AG04450 (cell line): ENCODE data around the gene HAGHL. TPM values are rescaled to one million over a fixed set of nuclear protein-coding genes. Genes with fewer than 3 reads are reported as not detected.

Experiments
- CTCF ChIA-PET: fragments of 300-600, 350-600 bp; formaldehyde crosslinking; extraction: SDS; loops from one replicate; lab custom pipeline; 2022; ENCODE audit warnings: antibody characterized with exemption, inconsistent platforms; lab: Charles Lee
- POLR2A ChIA-PET: fragments of 350-600 bp; formaldehyde crosslinking; extraction: SDS; loops from one replicate; lab custom pipeline; 2021; ENCODE audit warnings: antibody characterized with exemption, inconsistent platforms; lab: Yijun Ruan, JAX
- DNase-seq: peaks from one replicate; pipeline ENCODE4 v3.0.0-alpha.2; 2011; ENCODE audit warnings: low read depth, low spot score
- H3K27ac ChIP-seq: one replicate; pipeline ENCODE4 v1.5.1; 2012; ENCODE audit warnings: low read depth, low read length, control low read depth
- H3K27me3 ChIP-seq: one replicate; pipeline ENCODE4 v1.6.0; 2012; ENCODE audit warnings: low read length; ENCODE audit not compliant: control insufficient read depth, insufficient read depth
- H3K4me3 ChIP-seq: 2 replicates; pipeline ENCODE4 v1.5.1; 2011; ENCODE audit warnings: mild to moderate bottlenecking, low read depth, low read length, control low read depth
- H3K9me3 ChIP-seq: 2 replicates; pipeline ENCODE4 v1.5.1; 2012; ENCODE audit warnings: low read length; ENCODE audit not compliant: control insufficient read depth, insufficient read depth
- CTCF ChIP-seq: IDR thresholded peaks from 2 replicates; pipeline ENCODE4 v1.5.1; 2011; ENCODE audit warnings: low read depth, low read length, control low read depth, inconsistent platforms
- polyA plus RNA-seq: library from polyadenylated mRNA; depleted of rRNA; stranded (reverse); fragments of >200 nt; gene quantifications from 2 replicates; pipeline ENCODE4 v1.2.3, GENCODE V29; 2011

The HAGHL gene
- polyA plus RNA-seq, 1 experiment: 4.2 TPM

DNA sequence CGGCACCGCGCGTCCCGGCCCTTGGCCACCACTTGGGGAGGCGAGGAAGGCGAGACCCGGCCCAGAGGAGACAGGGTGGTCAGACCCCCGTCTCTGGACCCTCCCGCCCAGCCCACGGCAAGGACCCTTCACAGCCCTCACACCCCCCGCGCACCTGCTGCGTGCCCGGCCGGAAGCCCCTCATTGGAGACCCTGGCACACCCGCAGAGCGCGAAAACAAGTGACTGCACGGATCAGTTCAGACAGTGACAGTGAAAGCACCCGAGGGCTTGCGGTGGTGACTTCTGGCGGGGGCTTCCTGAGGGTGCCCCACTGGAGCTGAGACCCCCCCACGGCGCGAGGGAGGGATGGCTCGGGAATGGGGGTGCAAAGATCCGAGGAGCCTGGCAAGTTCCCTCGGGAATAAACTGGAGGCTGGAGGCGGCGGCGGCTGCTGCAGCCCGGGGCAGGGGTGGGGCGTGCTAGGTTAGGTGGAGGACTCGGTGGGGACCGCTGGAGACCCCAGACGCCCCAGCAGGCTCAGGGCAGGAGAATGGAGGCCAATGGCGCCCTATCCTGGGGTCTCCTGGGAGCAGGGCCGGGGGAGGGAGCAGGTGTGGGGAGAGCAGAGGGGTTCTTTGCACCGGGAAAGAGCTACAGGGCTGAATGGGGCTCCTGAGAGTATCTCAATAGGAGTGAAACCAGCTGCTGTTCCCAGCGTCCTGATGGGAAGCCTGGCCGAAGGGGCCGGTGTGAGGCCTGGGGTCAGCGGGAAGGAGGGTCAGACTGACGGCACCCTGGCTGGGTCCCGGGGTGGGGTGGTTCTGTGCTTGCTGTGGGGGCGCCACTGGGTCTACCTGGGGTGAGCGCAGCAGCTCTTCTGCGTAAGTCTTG, 20.5 kb upstream of the HAGHL start:
- DNase-seq: no peak
- no peaks in the 10 kb centered on the region; the same call in 1 of the 2 replicates for H3K9me3 ChIP-seq
- no peak for TF ChIP-seq CTCF
- H3K4me3 ChIP-seq: no peak overlapping the region
- CTCF ChIA-PET: interaction anchor here (1.6 kb wide), 1 partner anchor 10 kb away, joined by 3 read pairs; no protein-coding TSS in a partner anchor
- no peak overlapping the region for H3K27ac ChIP-seq
- H3K27me3 ChIP-seq: peaks cover 59% of the 10 kb centered on the region
- POLR2A ChIA-PET: interaction anchor here (1.1 kb wide), 1 partner anchor 16 kb away, joined by 3 read pairs; the partner anchor contains the start of gene WDR24

DNA sequence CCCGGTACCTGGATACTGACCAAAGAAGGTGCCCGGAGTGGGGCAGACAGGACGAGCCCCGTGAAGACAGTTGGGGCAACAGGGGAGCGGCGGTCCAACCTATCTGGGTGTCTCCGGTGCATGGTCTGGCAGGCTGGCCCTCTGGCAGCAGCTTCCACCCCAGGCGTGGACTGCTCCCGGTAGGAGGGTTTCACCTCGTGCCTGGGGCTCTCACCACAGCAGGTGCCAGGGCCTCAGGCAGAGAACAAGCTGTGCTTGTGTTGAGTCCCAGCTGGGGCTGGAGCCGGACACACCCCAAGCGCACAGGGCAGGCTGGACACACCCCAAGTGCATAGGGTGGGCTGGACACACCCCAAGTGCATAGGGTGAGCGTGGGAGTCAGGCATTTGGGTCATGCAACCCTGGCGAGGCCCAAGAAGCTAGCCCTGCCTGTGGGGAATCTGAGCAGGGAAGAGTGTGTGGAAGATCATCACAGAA, 19.8 kb upstream of the HAGHL start:
- Histone ChIP-seq H3K9me3 (no peaks in the 10 kb centered on the region; the same call in 1 of the 2 replicates), H3K27ac (no peak overlapping the region), H3K4me3 (no peak overlapping the region), H3K27me3 (peaks cover 52% of the 10 kb centered on the region)
- no peak for TF ChIP-seq CTCF
- ChIA-PET CTCF (interaction anchor here (1.6 kb wide), 1 partner anchor 9 kb away, joined by 3 read pairs; no protein-coding TSS in a partner anchor), POLR2A (interaction anchor here (0.6 to 1.1 kb wide), 2 partner anchors 17 to 46 kb away, joined by 3 read pairs; partner anchors contain the start of gene WDR24)
- DNase-seq: no peak

DNA sequence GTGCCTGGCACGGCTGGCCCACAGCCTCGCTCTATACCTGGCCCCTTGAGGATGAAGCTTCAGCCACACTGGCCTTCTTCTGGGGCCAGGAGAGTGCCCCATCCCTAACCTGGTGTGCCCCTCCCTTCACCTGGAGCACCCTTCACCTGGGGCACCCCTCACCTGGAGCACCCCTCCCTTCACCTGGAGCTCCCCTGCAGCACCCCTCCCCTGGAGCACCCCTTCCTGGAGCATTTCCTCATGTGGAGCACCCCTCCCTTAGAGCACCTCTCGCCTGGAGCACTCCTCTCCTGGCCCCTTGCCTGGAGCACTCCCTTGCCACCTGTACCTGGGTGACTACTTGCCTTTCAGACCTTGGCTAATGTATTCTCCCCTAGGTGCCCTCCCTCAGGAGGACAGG, 18.9 kb upstream of the HAGHL start:
- CTCF ChIA-PET: no interaction called here
- Histone ChIP-seq H3K27ac (no peak overlapping the region), H3K4me3 (no peak overlapping the region), H3K9me3 (no peaks in the 10 kb centered on the region; the same call in 1 of the 2 replicates), H3K27me3 (peaks cover 43% of the 10 kb centered on the region)
- TF ChIP-seq CTCF: no peak
- DNase-seq: no peak
- POLR2A ChIA-PET: no interaction called here

DNA sequence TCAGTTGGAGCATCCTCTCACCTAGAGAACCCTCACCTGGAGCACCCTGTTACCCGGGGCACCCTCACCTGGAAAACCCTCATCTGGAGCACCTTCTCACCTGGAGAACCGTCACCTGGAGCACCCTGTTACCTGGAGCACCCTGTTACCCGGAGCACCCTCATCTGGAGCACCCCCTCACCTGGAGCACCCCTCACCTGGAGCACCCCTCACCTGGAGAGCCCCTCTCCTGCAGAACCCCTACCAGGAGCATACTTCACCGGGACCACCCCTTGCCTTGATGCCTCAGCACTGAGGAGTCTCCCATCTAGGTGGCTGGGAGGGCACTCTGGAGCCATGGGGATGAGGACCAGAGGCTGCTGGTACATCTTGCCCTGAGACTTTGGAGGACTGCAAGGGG, 17.9 kb upstream of the HAGHL start:
- ChIA-PET POLR2A (interaction anchor here (0.6 to 1.0 kb wide), 6 partner anchors 19 to 328 kb away, joined by 3 to 4 read pairs (median 4); partner anchors contain the start of genes CHTF18, RPUSD1 and WDR24), CTCF (interaction anchor here (0.6 to 4.2 kb wide), 4 partner anchors 9 to 106 kb away, joined by 3 to 29 read pairs (median 5); no protein-coding TSS in a partner anchor)
- DNase-seq: no peak
- Histone ChIP-seq H3K27ac (no peak overlapping the region), H3K4me3 (no peak overlapping the region), H3K9me3 (no peaks in the 10 kb centered on the region; the same call in 1 of the 2 replicates), H3K27me3 (peaks cover 34% of the 10 kb centered on the region)
- no peak for TF ChIP-seq CTCF
